Stimulated activated CD4-positive, alpha-beta T cell treated with anti-CD3 and anti-CD28 coated beads, Interleukin-15, amount 100 ng/mL, for 48 hours (primary cell): Measurements from ENCODE around the gene DNAL1.

Experiments used
- DNase-seq, 2 donors: peaks; one replicate each; pipeline ENCODE4 v3.0.0-alpha.2; 2020; ENCODE audit warnings: low read depth in 2 of 2

DNAL1 gene

DNA sequence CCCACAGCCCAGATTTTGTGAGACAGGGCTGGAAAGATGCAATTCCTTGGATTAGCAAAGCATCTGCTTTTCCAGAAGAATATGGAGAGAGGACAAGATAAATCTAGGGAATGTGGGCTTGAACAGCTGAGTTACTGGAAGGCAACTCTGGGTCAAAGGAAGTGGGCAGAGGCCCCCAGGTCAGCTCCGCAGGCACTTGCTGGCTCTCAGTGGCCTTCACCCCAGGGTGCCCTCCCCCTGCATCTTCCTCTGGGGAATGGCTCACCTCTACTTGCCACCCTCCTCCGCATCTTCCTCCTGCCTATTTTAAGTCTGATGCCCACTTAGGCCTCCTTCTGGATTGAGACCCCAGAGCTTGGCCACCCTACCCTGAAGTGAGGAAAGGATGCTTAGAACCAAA lies 79.9 kb downstream of the DNAL1 start:
- no peak for DNase-seq

DNA sequence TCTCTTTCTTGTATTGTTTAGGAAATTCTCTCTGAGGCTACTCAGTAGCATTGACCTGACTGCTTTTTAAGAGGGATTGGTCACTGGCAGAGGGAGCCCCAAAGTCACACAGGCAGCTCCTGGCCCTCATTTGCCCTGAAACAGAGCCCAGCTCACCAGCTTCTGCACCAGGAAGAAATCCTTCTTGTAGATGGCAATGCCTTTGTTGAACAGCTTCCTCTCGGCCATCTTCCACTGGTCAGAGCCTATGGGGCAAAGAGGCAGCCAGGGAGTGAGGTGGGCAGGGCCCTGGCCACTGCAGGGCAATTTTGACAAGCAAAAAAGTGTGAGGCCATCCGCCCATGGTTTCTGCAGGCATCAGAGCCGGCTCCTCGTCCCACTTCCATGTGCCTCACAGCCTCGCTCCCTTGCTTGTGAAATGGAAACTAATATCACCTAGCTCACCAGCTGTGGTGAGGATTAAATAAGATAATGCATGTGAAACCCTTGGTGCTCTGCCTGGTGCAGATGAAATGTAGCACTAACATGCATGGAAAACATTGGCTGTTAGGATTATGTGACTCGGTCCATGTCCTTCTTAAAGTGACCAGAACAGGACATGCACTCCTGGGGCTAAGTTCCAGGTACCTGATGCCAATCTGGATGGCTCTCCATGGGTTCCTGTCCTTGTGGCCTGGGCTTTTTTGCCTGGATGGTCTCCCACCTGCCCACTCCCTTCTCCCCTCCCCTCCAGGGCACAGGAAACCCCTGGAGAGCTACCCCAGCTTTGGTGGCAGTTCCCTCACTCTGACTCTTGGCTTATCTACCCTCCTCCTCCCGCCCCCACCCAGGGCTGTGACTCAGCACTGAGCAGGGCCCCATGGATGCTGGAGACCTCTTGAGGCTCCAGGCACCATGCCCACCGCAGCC lies 80.6 kb downstream of the DNAL1 start:
- DNase-seq = no peak

DNA sequence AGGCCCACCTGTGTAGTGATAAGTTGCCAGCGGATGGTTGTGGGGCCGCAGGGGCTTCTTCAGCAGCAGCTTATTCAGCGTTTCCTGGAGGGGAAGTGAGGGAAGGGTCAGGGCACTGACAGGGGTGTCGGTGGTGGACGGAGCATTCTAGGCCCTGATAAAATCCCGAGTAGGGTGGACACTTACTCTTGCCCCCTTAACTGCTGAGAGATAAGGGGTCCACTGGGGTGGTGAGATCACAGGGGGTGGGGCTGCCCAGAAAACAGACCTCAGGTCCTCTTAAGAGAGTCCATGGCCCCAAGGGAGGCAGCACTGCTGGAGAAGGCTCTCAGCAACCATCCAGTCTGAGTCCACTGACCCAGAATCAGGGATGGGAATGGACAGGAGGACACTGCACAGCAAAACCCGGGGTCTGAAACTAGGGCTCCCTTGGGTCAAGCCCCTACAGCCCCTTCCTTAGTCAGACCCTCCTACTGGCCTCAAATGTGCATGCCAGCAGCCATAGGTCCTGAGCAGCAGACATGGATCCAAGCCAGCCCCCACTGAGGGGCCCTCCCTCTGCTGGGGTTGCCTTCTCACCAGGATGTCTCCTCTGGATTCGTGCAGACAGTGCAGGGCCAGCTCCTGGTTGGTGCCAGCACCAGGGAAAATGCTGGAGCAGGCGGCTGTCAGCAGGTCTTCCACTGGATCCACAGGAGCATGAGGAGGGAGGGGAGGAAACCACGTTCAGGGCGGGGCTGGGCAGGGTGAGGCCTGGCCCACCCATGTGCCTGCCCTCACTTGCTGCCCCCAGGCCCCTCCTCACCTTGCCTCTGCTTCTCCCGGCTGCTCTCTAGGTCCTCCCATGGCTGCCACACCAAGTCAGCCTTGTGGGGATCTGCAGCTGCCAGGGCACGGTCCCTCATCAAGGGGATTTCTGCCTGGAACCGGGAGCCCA lies 81.5 kb downstream of the DNAL1 start:
- no peak for DNase-seq

DNA sequence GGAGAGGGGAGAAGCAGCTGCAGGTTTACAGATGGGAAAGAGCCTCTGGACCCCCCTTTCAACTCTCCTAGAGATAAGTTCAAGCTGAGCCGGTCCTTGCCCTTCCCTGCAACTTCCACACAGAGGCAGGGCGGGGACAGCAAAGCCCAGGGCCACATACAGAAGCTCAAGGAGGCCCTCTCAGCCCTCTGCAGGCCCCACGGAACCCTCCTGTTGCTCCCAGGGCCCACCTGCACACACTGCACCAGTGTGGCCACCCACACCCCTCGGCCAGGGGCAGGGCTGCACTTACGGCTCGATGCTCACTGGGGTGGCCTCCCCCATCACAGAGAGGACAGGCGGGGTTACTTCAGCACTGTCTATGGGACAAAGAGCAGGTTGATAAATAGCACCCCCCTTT lies 82.4 kb downstream of the DNAL1 start:
- DNase-seq = no peak

DNA sequence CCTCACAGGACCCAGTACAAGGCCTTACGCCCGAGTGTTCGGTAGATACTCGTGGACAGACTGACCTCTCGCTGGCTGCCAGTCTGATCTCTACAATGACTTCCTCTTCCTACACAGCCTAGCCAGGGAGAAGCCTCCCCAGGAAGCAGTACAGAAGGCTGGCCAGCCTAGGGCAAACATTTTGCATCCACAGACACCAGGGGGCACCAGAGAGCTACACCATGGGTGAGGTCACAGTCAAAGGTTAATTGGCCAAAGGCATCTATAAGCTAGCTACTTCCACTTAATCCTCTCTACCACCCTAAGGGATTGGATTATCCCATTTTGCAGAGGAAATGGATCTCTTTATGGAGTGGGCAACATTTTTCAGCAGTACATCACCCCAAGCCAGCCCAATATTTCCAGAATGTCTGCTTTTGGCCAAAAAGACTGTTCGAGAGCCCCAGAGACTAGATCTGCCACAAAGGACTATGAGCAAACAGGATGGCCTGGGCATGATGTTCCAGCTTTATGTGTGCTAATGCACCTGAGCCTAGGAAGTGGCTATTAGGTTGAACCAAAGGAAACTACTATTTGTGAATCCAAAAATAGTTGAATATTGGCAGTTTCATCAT lies 84.0 kb downstream of the DNAL1 start:
- peak; percentile 62 to 85 for DNase-seq

DNA sequence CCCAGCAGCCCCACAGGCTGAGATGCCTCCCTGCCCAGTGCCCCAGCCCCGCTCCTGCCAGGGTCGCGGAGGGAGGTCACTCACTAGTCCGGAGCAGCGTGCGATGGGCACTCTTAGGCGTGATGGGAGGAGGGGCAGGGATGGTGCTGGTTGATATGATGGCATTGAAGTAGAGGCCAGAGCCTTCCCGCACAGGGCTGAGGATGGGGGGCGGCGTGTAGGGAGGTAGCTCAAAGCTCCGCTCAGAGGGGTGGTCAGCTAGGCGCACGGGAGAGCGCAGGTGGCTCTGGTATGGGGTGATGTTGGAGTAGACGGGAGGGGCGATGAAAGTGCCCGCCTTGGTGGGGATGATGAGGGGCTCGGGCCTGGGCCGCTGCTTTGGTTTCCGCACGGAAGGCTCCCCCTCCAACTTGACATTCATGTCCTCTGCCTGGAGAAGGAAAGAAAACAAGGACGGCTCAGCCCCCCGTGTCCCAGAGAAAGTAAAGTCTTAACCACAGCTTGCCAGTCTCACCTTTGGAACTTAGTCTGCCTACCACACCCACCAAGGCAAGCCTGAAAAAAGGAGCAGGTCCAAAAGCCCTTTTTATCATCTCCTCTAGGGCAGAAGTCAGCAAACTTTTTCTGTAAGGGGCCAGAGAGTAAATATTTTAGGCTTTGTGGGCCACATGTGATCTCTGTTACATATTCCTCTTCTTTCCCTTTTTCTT lies 84.9 kb downstream of the DNAL1 start:
- DNase-seq = no peak

DNA sequence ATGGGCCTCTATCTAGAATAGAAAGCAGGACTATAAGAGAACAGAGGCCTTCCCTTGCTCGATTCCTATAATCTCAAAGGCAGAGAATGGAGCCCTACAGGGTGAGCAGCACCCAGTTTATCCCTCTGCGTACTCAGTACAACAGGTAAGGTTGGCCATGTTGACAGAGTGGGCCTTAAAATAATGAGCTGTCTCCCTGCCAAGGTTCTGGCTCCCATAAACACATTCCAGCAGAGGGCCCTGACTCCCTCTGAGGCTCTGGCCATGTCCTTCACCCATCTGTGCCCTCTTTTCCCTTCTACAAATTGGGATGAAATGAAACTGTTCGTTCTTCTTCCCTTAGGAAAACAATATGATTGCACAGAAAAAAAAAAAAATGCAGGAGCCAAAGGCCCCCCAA lies 86.3 kb downstream of the DNAL1 start:
- DNase-seq = no peak

DNA sequence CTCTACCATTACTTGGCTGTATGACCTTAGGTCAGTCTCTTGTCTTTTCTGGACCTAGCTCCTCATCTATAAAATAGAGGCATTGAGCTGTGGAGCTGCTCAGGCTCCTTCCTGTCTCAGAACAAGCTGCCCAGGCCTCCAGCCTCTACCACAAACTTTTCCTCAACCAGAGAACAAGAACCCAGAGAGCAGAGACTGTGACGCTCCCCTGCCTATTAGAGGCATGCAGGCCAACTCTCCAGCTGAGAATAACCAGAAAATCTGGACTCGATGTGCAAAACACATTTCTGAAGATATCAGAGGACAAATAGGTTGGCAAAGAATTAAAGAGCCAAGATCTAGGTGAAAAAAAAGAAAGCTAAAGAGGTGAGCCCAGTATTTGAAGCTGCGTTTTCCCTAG lies 87.2 kb downstream of the DNAL1 start:
- no peak for DNase-seq

DNA sequence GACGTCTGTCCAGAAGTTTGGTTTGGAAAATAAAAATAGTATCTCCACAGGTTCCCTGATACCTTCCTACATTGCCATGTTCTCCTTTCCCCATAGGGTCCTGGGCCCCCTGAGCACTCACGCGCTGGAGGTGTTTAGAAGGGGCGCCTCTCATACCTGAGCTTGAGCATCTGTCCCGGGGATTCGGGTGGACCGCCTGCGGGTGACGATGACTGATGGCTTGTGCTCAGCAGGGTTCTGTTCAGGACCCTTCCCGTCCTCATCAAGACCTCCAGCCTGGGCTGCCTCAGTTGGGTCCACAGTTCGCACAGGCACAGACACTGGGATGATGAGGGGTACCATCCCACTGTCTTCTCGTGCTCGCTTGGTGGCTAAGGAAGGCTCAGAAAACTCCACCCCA lies 92.1 kb downstream of the DNAL1 start:
- no peak for DNase-seq

DNA sequence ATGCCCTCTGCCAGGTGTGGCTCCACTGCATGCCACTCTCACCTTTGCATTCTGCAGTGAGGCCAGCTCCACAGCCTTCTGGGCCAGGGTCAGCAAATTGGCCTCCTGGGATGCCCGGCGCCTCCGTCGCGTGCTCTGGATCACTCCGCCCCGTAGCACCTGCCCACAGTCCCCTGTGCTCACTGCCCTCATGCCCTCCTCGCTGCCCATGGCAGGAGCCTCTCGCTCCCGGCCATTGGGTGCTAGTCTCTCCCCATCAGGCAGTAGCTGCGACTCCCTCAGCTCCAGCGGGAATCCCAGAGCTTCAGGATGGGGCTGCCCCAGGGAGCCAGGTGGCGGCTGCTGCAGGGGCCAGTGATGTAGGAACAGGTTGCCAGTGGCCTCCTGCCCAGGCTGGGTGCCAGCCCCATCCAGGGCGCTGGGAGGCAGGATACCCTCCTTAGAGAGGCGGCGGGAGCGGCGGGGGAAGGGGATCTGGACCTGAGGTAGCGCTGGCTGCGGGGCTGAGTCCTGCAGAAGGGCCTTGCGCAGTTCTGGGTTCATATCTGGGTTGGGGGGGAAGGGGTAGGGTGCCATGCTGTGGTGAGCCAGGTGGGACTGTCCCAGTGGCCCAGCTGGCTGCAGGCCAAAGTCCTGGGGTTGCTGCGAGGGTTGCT lies 93.9 kb downstream of the DNAL1 start:
- no peak for DNase-seq

DNA sequence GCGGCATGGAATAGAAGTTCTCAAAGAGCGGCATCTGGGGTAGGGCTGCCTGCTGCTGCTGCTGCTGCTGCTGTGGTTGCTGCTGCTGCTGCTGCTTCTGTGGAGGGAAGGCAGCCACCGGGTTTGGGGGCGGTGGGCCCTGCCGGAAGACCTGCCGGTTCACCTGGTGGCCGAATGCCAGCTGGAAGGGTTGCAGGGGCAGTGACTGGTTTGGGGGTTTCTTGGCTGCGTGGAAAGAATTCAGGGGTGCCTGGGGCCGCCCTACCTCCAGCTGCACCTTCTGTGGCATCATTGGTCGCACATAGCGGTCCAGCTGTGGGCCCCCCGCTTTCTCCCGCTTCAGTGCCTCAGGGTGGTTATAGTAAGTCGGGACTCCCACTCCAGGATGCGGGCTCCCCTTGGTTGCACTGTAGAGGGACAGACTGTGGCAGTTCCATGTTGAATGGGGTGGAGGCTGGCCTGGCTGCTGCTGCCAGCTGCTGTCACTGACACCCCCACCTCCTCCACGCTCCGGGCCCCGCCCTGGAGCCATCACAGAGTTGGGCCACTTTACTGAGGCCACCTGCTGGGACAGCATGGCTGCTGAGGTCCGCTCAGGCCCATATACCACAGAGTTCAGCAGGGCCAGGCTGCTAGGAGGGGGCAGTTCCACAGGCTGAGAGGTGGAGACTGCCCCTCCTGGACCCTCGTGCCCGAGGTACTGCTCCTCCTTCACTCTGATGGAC lies 94.5 kb downstream of the DNAL1 start:
- no peak for DNase-seq

DNA sequence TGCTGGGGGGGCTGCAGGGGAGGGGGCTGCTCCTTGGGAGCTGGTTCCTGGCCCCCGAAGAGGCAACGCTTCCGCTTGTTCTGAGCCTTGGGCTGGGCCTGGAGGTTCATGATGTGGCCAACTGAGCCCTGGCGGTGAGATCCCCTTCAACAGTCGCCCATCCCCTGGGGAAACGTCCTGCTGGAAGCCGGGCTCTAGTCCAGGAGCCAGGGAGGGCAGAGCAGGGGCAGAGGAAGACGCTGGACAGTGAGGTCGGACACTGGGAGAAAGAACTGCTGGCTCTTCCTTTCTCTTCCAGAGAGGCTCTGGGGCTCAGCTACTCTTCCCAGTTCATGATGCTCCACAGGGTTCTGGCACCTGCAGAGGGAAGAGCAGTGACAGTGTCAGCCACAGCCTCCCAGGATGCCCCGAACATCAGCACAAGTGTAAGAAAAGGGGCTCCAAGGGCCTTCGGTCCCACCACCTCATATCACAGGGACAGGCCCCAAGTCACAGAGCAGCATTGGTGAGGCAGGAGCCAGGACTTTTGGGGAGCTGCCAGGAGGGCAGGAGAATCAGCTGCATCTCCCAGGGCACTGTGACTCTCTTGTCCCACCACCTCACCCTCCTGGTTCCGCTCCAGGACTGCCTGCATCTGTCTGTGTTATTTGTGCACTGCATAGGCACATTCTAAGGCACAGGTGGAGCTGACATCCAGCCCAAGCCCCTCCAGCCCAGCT lies 95.3 kb downstream of the DNAL1 start:
- no peak for DNase-seq

DNA sequence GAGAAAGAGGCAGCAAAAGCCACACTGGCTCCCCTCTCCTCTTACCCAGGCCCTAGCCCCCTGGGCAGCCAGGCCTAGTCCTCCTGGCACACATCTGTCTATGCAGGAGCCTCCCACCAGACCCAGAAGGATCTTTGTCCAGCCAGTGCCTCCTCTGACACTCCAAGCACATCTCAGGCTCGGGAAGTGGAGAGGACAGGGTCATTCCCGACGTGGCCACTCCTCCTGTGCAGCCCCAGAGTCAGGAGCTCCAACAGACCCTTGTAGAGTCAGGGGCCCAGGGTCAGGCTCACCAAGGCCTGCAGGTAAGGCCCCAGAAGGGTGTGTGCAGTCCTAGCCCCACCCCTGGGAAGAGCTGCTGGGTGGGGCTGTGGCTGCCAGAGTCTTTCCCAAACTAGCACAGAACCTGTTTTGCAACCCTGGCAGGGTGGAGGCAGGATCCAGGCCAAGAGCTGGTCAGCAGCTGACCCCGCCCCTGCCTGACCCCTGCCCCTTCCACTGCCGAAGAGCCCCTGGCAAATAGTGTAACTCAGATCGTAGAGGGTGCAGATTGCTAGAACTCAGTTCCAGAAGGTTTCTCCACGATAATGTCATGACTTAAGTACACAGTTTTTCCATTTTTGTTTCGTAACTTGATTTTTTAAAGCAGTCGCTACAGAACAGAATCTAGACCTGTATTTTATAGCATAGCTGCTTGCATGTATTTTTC lies 96.0 kb downstream of the DNAL1 start:
- DNase-seq = no peak

DNA sequence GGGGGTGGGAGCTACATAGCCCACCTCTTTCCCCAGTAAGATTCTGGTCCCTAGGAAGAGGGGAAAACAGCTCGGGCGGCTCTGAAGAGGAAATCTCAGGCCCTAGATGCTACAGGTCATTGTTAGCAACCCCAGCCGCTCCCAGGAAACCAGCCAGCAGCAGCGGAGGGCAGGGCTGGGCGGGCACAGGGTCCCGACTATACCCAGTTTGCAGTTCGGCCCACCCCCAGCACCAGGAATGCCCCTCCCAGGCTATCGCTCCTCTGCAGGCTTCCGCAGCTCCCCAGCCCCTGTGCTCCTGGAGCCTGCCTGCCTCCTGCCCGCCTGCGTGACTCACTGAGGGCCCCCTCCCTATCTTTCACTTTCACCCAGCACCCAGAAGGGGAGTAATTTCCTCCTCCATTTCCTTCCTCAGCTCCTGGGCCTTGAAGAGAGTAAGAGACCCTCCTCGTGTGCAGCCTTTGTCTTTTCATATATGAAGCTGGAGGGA lies 96.6 kb downstream of the DNAL1 start:
- DNase-seq = peak in 1 of 2 donors; percentile 47

DNA sequence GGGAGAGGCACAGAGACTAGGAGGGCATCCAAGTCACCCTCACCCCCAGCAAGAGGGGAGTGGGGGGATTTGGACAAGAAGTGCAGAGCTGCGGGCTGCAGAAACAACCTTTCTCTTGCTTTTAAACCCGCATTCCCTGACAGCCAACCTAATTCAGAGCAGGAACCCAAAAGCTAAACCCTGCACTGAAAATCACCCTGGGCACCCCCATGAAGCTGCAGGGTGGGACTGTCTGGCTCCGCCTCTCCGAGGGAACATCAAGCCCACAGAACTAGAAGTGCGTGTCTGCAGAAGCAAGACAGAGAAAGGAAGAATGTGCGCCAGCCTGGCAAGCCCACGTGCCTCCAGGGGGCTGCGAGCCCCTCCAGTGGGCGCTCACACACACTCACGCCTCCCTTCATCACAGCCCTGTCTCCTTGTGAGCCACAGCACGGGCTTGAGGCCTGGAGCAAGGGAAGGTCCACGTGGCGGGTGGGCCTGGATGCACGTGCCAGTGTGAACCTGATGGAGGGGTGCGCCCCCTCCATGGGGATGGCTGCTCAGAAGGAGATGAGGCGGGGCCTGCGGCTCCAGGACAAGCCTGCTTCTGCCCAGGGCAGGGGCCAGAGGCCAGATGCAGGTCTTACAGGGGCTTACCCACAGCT lies 97.2 kb downstream of the DNAL1 start:
- DNase-seq = no peak

DNA sequence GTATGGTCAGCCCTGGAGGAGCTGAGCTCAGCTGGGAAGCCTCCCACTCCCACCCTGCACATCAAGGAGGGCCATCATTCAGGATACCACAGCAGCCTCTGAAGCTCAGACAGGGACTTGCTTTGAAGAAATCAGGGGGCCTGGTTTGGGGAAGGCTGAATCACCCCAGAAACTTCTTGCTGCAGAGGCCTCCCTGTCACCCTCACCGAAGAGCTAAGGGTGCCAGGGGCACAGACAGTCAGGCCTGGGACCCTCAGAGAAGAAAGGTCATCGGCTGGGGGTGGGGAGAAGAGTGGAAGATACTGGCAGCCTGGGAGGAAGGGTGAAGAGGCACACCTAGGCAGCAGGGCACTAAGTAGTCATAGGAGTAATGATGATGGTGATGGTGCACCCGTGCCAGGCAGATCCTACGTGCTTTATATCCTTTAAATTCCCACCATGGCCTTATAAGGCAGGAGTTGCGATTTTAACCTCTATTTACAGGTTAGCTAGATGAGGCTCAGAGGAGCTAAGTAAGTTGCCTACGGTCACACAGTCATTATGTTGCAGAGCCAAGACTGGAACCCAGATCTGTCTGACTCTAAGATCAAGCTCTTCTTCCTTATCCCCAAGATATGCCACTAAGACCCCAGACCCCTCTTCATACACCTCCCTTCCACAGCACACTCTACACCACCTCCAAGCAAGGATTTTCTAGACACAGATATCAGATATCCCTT lies 97.9 kb downstream of the DNAL1 start:
- DNase-seq = no peak

DNA sequence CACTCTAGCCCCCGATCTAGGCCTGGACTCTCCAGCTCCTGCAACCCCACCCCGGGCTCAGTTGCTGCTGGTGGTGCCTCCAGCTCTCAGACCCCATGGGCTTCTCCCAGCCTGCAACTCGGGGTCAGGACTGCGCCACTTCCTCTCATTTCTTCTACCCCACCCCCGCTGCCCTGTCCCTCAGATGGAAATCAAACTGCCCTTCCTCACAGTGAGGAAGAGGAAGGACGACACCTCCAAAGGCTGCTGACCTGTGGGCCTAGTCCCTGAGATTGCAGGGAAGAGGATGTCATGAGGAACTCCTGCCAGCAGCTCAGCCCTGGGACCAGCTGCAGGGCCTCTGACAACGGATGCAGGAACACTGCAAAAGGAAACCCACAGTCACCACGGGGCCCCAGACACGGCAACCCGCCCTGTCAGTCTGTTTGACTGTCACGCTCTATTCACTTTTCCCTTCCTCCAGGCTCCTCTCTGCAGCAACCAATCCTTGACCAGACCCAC lies 98.7 kb downstream of the DNAL1 start:
- DNase-seq = no peak
